SW 1271 (cell line): Measurements from ENCODE around the gene PLEK2.
"Not testable (repeated sequence)": the region's sequence is repeated elsewhere in the genome, so short reads cannot be mapped to it uniquely, and the experiment has no call there.

Source experiments
- DNase-seq, 2 experiments: peaks; one replicate each; lab custom pipeline; 2025; lab: John Stamatoyannopoulos, UW

Gene PLEK2, protein sequence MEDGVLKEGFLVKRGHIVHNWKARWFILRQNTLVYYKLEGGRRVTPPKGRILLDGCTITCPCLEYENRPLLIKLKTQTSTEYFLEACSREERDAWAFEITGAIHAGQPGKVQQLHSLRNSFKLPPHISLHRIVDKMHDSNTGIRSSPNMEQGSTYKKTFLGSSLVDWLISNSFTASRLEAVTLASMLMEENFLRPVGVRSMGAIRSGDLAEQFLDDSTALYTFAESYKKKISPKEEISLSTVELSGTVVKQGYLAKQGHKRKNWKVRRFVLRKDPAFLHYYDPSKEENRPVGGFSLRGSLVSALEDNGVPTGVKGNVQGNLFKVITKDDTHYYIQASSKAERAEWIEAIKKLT

GRCh38 chr14:67411820-67412421 is at the start of gene PLEK2:
Gene PLEK2 (minus strand): TSS chr14:67412165. CDS start chr14:67412059, 106 bp downstream.
- DNase-seq: peak in 1 of 2 experiments; percentile 66

- no peak for DNase-seq
Measured at GRCh38 chr14:67461341-67461985, 49.5 kb upstream of the PLEK2 start.

DNA sequence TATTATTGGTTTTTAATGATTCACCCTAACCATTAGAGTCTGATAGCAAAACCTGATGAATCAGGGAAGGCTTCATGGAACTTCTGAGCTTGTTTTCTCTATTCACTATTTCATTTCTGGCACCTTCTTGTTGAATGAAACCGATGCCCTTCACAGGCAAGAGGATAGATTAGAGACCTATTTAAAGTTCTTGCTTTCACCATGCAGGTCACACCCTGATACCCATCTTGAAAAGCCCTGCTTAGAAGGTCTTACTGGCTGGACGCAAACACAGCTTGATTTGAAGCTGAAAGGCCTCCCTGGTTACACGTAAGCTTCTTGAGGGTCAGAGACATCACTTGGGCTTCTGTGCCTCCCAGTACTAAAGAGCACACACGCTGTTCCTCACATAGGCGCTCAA is 47.4 kb upstream of the PLEK2 start:
- DNase-seq: no peak

DNA sequence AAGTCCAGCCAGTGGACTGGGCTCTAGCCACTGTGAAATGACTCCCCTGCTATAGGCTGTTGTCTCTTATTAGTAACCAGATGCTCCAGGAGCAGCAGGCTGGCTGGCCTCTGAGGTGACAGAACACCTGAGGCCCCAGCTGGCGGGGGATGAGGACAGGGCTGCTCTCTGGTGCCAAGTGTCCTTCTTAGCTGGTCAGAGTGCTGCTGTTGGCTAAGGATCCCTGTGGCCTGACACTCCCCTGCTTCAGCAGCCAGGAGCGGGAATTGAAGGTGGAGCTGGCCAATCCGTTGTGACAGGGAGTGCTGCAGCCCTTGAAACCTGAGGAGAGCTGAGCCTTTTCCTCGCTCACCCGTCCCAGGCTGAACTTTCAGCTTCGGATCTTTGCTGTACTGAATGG is 45.8 kb upstream of the PLEK2 start:
- DNase-seq: no peak

DNA sequence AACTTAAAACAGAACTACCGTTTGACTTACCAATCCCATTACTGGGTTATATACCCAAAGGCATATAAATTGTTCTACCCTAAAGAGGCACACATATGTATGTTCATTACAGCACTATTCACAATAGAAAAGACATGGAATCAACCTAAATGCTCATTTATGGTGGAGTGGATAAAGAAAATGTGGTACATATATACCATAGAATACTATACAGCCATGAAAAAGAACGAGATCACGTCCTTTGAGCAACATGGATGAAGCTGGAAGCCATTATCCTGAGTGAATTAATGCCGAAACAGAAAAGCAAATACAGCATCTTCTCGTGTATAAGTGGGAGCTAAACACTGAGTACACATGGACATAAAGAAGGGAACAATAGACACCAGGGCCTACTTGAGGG is 44.8 kb upstream of the PLEK2 start:
- DNase-seq: no peak

- DNase-seq: no peak
Measured at GRCh38 chr14:67453575-67454300, 41.8 kb upstream of the PLEK2 start.

GRCh38 chr14:67451667-67452066 is 39.7 kb upstream of the PLEK2 start:
- DNase-seq: not testable (repeated sequence)

GRCh38 chr14:67449096-67449495 is 37.1 kb upstream of the PLEK2 start:
- no peak for DNase-seq

- DNase-seq: no peak
Measured at GRCh38 chr14:67447033-67447381, 35.0 kb upstream of the PLEK2 start.

- DNase-seq: no peak
Measured at GRCh38 chr14:67446371-67447032, 34.5 kb upstream of the PLEK2 start.

DNA sequence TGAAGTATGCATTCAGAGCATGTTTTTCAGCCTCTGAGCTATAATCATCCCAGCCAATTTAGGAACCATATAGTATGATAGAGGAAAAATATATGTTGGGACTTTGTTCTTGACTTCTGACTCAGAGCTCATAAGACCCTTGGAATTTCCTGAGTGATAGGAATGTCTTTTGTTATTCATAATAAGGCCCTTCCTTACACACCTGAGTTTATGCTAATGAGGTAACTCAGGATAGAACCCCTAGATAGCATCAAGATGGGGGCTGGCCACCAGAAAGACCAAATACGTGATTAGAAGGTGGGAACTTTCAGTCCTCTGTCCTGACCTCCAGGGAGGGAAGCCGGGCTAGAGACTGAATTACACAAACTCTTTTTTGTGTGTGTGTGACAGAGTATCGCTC is 32.4 kb upstream of the PLEK2 start:
- no peak for DNase-seq

DNA sequence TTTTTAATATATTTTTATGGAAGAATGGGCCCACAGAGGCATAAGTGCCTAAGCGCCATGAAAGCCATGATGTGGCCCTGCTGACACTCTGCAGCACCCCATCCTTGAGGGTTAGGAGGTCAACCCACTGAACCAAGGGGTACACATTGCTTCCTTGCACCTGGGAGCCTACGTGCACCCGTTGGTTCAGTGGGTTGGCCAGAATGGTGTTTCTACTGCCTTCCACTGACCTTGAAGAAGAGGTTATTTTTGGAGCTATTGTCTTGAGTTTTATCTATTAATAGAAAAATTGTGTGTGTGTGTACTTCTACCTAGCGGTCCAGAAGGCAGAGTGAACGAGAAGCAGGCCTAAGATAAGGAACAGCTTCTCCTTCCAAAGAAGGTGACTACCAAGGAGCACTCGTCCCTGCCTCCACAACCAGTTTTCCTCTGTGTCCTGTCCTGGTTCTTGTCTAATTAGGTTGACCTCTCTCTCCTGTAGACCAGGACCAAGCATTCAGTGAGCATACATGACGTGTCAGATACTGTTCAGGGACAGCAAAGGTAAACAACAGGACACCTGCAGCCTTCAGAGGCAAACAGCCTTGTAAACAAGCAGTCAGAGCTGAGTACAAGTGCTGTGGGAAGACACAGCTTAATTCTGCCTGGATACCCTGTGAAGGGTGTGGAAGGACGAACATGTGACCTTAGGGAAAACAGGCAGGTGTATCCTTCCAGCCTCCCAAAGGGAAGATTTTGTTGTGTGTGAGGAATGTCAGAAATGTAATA is 30.4 kb upstream of the PLEK2 start:
- DNase-seq: no peak

DNA sequence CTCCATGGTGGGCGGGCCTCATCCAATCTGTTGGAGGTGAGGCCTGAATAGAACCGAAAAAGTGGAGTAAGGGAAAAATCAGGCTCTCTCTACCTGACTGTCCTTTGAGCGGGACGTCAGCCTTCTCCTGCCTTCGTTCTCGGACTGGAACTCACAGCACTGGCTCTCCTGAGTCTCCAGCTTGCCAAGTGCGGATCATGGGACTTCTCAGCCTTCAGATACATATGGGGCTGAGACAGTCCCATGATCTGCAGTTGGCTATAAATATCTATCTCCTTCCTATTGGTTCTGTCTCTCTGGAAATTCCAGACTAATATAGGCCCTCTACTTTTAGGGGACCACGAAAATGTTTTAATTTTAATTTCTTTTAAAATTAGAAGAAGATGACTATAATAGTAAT is 29.7 kb upstream of the PLEK2 start:
- no peak for DNase-seq

DNA sequence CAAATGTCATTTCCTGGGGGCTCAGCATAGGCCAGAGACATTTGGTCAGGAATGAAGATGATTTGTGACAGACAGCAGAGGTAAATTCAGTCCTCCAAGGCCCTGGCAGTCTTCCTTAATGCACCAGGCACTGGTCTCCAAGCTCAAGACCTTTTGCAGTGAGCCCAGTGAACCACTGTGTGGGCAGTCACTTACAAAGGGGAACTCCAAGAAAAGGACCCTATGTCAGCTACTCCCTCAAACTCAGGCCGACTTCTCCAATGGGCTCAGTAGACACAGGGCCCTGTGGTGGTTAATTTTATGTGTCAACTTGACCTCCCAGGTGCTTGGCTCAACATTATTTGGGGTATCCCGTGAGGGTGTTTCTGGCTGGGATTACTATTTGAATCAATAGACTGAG is 29.3 kb upstream of the PLEK2 start:
- no peak for DNase-seq

DNA sequence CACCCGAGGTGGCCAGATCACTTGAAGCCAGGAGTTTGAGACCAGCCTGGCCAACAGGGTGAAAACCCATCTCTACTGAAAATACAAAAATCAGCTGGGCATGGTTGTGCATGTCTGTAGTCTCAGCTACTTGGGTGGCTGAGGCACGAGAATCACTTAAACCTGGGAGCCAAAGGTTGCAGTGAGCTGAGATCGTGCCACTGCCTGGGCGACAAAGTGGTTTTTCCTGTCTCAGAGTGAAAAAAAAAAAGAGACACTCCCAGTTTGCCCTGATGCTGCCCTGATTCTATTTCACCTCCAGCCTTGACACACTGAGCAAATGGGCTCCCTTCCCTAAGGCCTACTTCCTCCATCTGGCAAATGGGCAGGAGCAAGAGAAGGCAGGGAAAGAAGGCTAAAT is 28.5 kb upstream of the PLEK2 start:
- no peak for DNase-seq

- no peak for DNase-seq
Measured at GRCh38 chr14:67438969-67439368, 27.0 kb upstream of the PLEK2 start.

- DNase-seq: no peak
Measured at GRCh38 chr14:67436006-67436866, 24.3 kb upstream of the PLEK2 start.

GRCh38 chr14:67435603-67436002 is 23.6 kb upstream of the PLEK2 start:
- DNase-seq: no peak

- no peak for DNase-seq
Measured at GRCh38 chr14:67432050-67432564, 20.1 kb upstream of the PLEK2 start.

- no peak for DNase-seq
Measured at GRCh38 chr14:67429510-67430205, 17.7 kb upstream of the PLEK2 start.
